HG03520 (cell line): Measurements from ENCODE around the gene CEP70.
"Not testable (repeated sequence)": the region's sequence is repeated elsewhere in the genome, so short reads cannot be mapped to it uniquely, and the experiment has no call there.

Experiments
- ATAC-seq: cut with Tn5 transposase; IDR thresholded peaks from one replicate; pipeline ENCODE4 v1.9.1; 2021; ENCODE audit warnings: mild to moderate bottlenecking, moderate library complexity; ENCODE audit not compliant: unreplicated experiment

The CEP70 gene

DNA sequence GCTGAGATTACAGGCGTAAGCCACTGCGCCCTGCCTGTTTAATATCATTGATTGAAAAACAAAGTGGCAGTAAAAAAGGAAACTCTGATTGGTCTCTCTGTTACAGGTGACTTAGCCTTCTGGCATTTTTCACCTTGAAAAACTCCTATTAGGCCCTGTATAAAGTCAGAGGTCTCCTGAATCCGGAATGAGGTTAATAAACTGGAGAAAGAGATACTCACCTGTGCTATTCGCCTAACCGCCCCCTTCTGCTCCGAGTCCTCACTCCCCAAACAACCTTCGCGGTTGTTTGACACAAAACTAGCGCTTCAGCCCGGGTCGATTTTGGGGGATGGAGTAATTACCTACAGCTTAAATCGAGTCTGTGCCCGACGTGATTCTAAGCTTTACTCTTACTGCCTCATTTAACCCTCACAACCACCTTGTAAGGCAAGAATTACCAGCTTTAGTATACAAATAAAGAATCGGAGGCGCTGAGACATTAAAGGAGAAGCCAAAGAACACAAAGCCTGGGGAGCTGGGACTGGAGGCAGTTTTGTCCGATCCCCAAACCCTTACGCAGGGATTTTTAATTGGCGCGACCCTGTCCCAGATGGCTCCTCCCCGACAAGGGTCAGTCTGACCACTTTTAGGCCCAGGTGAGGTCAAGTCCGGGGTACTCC, 441 bp downstream of the CEP70 start:
- no peak for ATAC-seq

DNA sequence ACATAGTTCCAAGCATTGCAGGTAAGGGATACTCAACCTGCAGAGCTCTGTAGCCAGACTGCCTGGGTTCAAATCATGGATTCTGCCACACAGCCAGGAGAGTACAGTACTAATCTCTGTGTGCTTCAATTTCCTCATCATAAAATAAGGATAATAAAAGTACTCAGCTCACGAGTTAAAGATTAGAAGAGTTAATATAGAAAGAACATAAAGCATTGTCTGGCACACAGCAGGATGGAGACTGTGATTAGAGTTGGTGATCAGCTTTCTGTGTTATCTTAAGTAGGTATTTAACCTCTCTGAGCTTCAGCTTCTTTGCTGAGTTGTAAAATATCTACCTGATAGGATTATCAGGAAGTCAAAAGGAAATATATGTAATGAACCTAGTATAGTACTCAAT, 2.7 kb downstream of the CEP70 start:
- ATAC-seq, result no peak

DNA sequence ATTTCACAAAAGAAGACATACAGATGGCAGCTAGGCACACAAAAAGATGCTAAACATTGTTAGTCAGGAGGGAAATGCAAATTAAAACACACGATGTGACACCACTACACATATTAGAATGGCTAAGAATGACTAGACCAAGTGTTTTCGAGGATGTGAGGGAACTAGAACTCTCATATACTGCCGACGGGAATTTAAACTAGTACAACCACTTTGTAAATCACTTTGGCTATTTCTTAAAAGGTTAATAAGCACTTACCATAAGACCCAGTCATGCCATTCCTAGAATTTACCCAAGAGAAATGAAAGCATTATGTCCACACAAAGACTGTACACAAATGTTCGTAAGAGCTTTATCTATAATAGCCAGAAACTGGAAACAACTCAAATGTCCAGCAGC, 5.6 kb downstream of the CEP70 start:
- ATAC-seq, result no peak

DNA sequence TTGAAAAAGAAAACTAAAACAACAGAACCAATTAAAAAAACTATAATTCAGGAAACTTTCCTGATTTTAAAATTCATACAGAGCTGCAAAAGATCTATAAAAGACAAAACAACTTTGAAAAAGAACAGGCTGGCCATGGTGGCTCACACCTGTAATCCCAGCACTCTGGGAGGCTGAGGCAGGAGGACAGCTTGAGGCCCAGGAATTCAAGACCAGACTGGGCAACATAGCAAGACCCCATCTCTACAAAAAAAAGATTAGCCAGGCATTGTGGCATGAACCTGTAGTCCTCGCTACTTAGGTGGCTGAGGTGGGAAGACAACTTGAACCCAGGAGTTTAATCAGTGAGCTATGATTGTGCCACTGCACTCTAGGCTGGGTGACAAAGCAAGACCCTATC, 6.7 kb downstream of the CEP70 start:
- no peak for ATAC-seq

DNA sequence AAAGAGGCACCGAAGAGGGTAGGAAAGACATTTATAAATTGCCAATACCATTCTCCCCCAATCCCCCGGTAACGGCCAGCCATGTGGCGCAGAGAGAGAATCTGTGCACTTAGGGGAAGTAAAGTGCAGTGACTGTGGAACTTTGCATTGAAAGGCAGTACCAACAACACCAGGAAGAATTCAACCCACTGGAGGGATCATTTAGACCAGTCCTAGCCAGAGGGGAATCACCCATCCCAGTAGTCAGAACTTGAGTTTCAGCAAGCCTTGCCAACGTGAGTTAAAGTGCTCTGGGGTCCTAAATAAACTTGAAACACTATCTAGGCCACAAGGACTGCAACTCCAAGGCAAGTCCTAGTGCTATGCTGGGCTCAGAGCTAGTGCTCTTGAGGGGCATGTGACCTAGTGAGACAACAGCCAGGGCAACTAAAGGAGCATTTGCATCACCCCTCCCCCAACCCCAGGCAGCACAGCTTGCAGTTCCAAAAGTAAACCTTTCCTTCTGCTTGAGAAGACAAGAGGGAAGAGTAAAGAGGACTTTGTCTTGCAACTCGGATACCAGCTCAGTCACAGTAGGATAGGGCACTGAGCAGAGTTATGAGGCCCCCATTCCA, 15.0 kb downstream of the CEP70 start:
- ATAC-seq, result no peak

DNA sequence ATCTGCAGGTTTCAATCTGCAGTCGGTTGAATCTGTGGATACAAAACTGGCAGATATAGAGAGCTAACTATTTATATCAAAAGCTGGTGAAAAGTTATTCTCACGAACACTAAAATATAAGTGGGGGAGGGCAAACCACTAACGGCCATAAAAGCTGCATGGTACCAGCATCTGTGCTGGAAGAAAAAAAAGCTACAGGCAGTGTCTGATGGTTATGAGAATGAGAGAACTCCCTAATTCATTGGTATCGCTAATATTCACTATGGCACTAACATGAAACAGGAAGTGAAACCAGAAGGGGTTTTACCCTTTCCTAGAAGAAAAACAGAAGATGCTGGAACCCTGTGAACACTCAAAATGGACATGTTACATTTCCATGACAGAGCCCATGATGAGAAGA, 15.9 kb downstream of the CEP70 start:
- peak; percentile 86 for ATAC-seq

DNA sequence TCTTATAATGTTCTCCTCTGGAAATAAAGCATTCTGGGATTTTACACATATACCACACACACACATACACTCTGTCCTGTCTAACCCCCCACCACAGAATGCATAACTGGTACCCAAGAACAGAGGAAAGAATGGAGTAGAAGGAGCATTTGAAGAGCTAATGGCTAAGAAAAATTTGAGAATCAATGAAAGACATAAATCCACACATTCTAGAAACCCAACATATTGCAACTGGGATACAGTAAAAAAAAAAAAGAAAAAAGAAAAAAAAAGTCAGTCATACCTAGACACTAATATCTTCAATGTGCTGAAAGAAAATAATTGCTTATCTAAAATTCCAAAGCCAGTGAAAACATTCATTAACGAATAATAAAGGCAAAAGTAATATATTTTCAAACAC, 20.9 kb downstream of the CEP70 start:
- no peak for ATAC-seq

DNA sequence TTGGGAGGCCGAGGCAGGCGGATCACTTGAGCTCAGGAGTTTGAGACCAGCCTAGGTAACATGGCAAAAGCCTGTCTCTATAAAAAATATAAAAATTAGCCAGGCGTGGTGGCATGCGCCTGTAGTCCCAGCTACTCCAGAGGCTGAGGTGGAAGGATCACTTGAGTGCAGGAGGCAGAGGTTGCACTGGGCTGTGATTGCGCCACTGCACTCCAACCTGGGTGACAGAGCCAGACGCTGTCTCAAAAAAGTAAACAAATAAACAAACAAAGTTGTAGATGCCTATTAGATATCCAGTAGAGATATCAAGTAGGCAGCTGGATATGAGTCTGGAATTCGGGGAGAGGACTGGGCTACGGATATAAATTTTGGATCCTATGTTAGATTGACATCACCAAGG, 24.4 kb downstream of the CEP70 start:
- ATAC-seq, result not testable (repeated sequence)

DNA sequence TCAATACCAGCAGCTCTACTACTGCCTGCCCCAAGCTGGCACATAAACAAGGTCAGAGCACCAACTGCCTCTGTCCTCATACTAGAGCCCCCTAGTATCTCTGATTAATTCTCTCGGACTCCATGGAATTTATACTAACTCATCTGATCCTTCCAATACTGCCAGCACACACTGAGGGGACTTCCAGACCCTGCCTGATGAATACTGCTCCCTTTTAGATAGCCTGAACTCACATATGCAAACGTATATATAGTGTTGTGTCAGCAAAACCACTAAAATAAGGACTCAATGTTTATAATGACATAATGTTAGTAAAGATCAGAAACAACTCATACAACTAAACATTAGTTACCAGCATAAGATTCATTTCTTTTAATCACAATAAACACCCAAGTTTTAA, 25.0 kb downstream of the CEP70 start:
- ATAC-seq, result no peak

DNA sequence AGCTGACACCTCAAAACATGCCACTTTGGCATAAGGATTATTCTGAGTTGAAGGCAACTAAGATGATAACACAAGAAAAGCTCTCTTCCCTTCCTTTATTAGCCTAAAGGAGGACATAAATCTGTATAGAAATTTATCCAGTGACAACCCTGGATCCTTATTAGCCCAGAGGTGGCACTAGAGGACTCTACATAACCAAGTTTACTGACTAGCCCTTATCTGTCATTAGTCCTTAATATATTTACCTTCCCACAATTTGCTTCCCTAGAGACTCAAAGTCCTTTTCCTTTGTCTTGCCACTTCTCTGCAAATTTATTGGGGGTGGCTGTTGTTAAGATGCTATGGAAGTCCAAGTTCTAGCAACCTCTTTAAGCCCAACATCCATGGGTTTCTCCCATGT, 26.7 kb downstream of the CEP70 start:
- ATAC-seq, result no peak

DNA sequence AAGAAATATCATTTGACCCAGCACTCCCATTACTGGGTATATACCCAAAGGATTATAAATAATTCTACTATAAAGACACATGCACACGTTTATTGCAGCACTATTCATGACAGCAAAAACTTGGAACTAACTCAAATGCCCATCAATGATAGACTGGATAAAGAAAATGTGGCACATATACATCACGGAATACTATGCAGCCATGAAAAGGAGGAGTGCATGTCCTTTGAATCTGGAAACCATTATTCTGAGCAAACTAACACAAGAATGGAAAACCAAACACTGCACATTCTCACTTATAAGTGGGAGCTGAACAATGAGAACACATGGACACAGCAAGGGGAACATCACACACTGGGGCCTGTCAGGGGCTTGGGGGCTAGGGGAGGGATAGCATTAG, 27.8 kb downstream of the CEP70 start:
- not testable (repeated sequence) for ATAC-seq

DNA sequence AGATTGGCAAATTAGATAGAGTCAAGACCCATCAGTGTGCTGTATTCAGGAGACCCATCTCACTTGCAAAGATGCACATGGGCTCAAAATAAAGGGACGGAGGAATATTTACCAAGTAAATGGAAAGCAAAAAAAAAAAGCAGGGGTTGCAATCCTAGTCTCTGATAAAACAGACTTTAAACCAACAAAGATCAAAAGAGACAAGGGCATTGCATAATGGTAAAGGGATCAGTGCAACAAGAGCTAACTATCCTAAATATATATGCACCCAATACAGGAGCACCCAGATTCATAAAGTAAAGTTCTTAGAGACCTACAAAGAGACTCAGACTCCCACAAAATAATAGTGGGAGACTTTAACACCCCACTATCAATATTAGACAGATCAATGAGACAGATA, 31.2 kb downstream of the CEP70 start:
- not testable (repeated sequence) for ATAC-seq

DNA sequence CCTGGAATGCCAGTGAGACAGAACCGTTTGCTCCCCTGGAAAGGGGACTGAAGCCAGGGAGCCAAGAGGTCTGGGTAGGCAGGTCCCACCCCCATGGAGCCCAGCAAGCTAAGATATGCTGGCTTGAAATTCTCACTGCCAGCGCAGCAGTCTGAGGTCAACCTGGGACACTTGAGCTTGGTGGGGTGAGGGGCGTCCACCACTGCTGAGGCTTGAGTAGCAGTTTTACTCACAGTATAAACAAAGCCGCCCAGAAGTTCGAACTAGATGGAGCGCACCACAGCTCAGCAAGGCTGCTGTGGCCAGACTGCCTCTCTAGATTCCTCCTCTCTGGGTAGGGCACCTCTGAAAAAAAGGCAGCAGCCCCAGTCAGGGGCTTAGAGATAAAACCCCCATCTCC, 33.6 kb downstream of the CEP70 start:
- ATAC-seq, result no peak

DNA sequence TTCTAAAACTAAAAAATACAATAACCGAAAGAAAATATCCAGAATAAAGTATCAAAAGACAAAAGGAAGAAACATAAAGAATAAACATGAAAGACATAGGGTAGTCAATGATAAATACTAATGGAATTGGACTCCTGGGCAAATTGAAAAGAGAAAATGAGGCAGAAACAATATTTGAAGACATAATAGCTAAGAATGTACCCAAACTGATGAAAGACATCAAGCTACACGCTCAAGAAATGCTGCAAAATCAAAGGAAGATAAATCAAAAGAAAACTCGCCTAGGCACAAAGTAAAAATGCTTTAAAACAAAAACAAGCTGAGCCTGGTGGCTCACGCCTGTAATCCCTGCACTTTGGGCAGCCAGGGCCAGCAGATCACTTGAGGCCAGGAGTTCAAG, 34.9 kb downstream of the CEP70 start:
- no peak for ATAC-seq

DNA sequence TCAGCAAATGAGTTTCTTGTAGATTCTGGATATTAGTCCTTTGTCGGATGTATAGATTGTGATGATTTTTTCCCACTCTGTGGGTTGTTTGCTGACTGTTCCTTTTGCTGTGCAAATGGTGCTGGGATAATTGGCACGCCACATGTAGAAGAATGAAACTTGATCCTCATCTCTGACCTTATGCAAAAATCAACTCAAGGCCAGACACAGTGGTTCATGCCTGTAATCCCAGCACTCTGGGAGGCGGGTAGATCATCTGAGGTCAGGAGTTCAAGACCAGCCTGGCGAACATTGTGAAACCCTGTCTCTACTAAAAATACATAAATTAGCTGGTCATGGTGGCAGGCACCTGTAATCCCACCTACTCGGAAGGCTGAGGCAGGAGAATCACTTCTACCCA, 39.3 kb downstream of the CEP70 start:
- ATAC-seq, result not testable (repeated sequence)

DNA sequence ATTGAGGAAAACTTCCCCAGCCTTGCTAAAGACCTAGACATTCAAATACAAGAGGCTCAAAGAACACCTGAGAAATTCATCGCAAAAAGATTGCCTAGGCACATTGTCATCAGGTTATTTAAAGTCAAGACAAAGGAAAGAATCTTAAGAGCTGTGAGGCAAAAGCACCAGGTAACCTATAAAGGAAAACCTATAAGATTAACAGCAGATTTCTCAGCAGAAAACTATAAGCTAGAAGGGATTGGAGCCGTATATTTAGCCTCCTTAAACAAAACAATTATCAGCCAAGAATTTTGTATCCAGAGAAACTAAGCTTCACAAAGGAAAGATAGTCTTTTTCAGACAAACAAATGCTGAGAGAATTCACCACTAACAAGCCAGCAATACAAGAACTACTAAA, 43.1 kb downstream of the CEP70 start:
- ATAC-seq, result not testable (repeated sequence)

DNA sequence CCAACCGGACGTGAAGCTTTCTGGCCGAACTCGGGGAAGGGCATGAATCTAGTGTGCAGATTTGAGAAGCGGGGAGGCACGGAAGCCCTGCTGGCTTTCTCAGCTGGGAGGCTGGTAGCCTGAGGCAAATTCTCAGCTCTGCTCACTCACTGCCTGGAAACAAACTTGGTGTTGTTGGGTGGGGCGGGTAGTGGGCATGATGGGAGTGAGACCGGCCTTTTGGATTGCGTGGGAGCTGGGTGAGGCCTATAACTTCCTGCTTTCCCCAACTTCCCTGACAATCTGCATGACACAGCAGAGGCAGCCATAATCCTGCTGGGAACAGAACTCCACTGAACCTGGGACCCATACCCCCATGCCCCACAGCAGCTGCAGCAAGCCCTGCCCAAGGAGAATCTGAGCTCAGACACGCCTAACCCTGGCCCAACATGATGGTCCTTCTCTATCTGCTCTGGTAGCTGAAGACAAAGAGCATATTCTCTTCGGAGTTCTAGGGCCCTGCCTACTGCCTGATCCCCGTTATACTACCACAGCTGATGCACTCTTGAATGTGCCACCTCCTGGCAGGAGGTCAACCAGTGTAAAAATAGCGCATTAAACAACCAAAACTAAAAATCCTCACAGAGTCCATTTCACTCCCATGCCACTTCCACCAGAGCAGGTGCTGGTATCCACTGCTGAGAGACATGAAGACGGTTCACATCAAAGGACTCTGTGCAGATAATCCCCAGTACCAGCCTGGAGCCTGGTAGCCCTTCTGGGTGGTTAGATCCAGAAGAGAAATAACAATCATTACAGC, 44.7 kb downstream of the CEP70 start:
- no peak for ATAC-seq

DNA sequence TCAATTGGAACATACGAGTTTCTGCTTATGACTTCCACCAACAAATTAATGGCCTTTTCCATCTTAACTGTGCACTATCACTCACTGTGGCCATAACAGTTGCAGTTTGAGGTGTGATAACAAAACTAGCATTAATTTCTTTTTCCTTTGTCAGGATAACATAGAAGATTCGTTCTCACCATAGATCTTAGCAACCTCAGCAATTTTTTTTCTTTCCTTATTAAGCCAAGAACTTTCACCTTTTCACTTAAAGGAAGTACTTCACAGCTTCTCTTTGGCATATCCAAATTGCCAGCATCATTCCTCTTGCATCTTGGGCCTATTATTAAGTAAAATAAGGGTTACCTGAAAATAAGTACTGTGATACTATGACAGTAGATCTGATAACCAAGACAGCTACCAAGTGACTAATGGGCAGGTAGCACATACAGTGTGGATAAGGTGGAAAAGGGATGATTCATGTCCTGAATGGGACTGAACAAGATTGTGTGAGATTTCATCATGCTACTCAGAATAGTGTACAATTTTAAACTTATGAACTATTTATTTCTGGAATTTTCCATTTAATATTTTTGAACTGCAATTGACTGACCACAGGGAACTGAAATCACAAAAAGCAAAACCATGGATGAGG, 46.6 kb downstream of the CEP70 start:
- ATAC-seq, result no peak

DNA sequence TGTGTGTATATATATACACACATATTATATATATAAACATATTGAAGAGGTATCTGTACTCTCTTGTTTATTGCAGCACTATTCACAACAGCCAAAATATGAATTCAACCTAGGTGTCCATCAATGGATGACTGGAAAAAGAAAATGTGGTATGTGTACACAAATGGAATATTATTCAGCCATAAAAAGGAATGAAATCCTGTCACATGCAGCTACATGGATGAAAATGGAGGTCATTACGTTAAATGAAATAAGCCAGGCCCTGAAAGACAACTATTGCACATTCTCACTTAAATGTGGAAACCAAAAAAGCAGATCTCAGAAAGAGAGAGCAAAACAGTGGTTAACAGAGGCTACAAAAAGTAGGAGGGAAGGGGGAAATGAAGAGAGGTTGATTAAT, 49.5 kb downstream of the CEP70 start:
- ATAC-seq, result no peak

DNA sequence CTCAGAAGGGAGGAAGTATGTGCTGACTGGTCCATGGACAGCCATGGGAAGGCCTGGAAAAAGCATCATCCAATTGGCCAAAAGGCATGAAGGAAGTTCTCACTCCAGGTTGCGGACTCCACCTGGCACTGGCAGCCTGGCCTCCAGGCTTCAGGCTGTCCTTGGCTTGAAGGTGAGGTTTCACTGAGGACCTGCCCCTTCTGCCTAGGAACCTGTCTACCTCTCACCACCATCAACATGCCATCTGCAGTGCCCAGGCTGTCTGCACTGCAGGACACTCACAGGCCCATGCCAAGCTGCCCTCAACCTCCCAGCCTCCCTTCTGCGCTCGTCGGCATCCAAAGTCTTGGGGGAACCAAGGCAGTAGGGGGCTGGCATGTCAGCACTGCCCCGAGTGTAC, 51.1 kb downstream of the CEP70 start:
- ATAC-seq, result no peak

DNA sequence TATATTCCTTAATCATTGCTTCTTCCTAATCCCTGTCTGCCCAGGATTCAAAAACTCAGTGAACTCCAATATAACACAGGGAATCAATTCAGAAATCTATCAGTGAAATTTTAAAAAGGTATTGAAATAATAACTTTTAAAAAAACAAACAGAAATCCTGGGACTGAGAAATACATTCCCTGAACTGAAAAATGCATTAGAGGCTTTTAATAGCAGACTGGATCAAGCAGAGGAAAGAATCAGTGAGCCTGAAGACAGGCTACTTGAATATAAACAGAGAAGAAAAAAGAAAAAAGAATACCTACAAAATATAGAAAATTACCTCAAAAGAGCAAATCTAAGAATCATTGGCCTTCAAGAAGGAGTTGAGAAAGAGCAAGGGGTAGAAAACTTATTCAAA, 54.7 kb downstream of the CEP70 start:
- ATAC-seq, result no peak

DNA sequence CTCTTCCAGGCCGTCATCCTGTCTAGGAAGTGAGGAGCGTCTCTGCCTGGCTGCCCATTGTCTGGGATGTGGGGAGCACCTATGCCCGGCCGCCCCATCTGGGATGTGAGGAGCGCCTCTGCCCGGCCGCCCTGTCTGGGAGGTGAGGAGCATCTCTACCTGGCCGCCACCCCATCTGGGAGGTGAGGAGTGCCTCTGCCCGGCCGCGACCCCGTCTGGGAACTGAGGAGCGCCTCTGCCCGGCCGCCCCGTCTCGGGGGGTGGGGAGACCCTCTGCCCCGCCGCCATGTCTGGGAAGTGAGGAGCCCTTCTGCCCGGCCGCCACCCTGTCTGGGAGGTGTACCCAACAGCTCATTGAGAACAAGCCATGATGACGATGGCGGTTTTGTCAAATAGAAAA, 72.6 kb downstream of the CEP70 start:
- not testable (repeated sequence) for ATAC-seq
